Measurements from ENCODE around the gene SGMS1. TPM values are rescaled to one million over a fixed set of nuclear protein-coding genes. Genes with fewer than 3 reads are reported as not detected.

SGMS1 gene
- total RNA-seq, 1 experiment from 2014 or later, result 20.4 TPM

GRCh38 chr10:50452603-50453002 is 171.2 kb downstream of the SGMS1 start:
- no peak overlapping the region for H3K4me2 ChIP-seq (ENCODE audit: insufficient read depth, insufficient read length, low read length)
- peak overlapping the region; percentile 22 to 81 (median 30); a peak in 4 of 7 replicates for H3K27ac Mint-ChIP-seq

More at GRCh38 chr10:50452603-50453002, 171.2 kb downstream of the SGMS1 start:
- Histone ChIP-seq H2BK20ac (ENCODE audit: low read depth, low read length, poor library complexity, severe bottlenecking) (no peak overlapping the region), H3K23me2 (ENCODE audit: insufficient read length, low read depth, low read length, poor library complexity, severe bottlenecking) (no peaks in the 10 kb centered on the region), H3K4me1 (ENCODE audit: insufficient read depth, low read length) (no peaks in the 10 kb centered on the region), H3K23ac (ENCODE audit: insufficient read length, low read depth, low read length) (no peak overlapping the region), H2BK120ac (ENCODE audit: low read depth, low read length, poor library complexity, severe bottlenecking) (no peak overlapping the region), H4K8ac (replicated peaks; ENCODE audit: insufficient read length, low read depth, low read length) (no peak overlapping the region), H3K79me1 (ENCODE audit: insufficient read depth, low read depth, low read length, poor library complexity, severe bottlenecking) (no peaks in the 10 kb centered on the region), H3K14ac (ENCODE audit: insufficient read depth, low read length) (no peak overlapping the region), H3K18ac (ENCODE audit: insufficient read length, low read depth, low read length) (no peak overlapping the region), H3K27ac (ENCODE audit: insufficient read length, low read depth, low read length) (no peak overlapping the region), H2BK15ac (ENCODE audit: low read depth, low read length) (no peak overlapping the region), H3K27me3 (ENCODE audit: insufficient read depth, low read length) (no peaks in the 10 kb centered on the region), H3T11ph (ENCODE audit: low read length) (no peak overlapping the region), H3K56ac (ENCODE audit: insufficient read length, low read depth, low read length) (no peak overlapping the region), H4K20me1 (ENCODE audit: control insufficient read depth, insufficient read depth, insufficient read length) (no peaks in the 10 kb centered on the region), H3K4ac (ENCODE audit: low read depth, low read length) (no peak overlapping the region), H3K79me2 (ENCODE audit: insufficient read depth, low read length) (no peaks in the 10 kb centered on the region), H2AK5ac (ENCODE audit: insufficient read length, low read length) (no peak overlapping the region), H4K5ac (ENCODE audit: insufficient read length, low read depth, low read length) (no peak overlapping the region), H3K9me3 (ENCODE audit: control insufficient read depth, low read depth, low read length) (no peaks in the 10 kb centered on the region), H4K91ac (ENCODE audit: insufficient read length, low read depth, low read length) (no peak overlapping the region), H3K9ac (ENCODE audit: extremely low read depth, insufficient read length, low read length) (no peak overlapping the region), H2BK5ac (ENCODE audit: insufficient read length, low read length) (no peak overlapping the region), H2AFZ (ENCODE audit: low read length) (no peak overlapping the region), H2BK12ac (ENCODE audit: insufficient read length, low read depth, low read length) (no peak overlapping the region)
- peaks cover 16 to 38% of the 10 kb centered on the region in 2 experiments for H3K4me1 Mint-ChIP-seq
- H3K9me3 Mint-ChIP-seq, result no peaks in the 10 kb centered on the region
- H3K27me3 Mint-ChIP-seq (ENCODE audit: low read depth), result no peaks in the 10 kb centered on the region
- H3K4me3 Mint-ChIP-seq, result no peak overlapping the region
- no CpG with 5 or more reads among the region's 2 CpGs for WGBS (ENCODE audit: extremely low coverage, insufficient read length, low lambda C conversion rate)
- TF ChIP-seq CTCF (conservative IDR thresholded peaks at IDR 0.05), result no peak
- peaks cover 0 to 3% (median 2%) of the 10 kb centered on the region in 3 experiments; a peak in 3 of 7 replicates for H3K36me3 Mint-ChIP-seq (ENCODE audit: insufficient read depth in 1 of 3, low read depth in 3 of 3)
- no peak for DNase-seq
